H9 (cell line): Measurements from ENCODE around the gene PCOLCE2. TPM values are rescaled to one million over a fixed set of nuclear protein-coding genes. Genes with fewer than 3 reads are reported as not detected.

Source experiments
- DNase-seq: peaks from one replicate; pipeline ENCODE4 v3.0.0-alpha.2; 2017
- H2AFZ ChIP-seq: one replicate; pipeline ENCODE4 v1.6.1; 2013; ENCODE audit warnings: mild to moderate bottlenecking, low read length, control low read depth, moderate library complexity
- H2AK5ac ChIP-seq: 2 replicates; pipeline ENCODE4 v1.6.1; 2013; ENCODE audit warnings: low read length, control low read depth, mixed read lengths; ENCODE audit not compliant: insufficient read length
- H2BK120ac ChIP-seq: one replicate; pipeline ENCODE4 v1.6.1; 2013; ENCODE audit warnings: low read depth, mild to moderate bottlenecking, low read length, control low read depth, inconsistent platforms; ENCODE audit not compliant: poor library complexity, severe bottlenecking
- H2BK12ac ChIP-seq: 2 replicates; pipeline ENCODE4 v1.6.1; 2013; ENCODE audit warnings: low read length, control low read depth, mixed read lengths, low read depth; ENCODE audit not compliant: insufficient read length
- H2BK15ac ChIP-seq: 2 replicates; pipeline ENCODE4 v1.6.1; 2013; ENCODE audit warnings: low read depth, low read length, control low read depth
- H2BK20ac ChIP-seq: one replicate; pipeline ENCODE4 v1.6.1; 2013; ENCODE audit warnings: low read depth, mild to moderate bottlenecking, low read length, control low read depth, inconsistent platforms; ENCODE audit not compliant: poor library complexity, severe bottlenecking
- H2BK5ac ChIP-seq: 2 replicates; pipeline ENCODE4 v1.6.1; 2013; ENCODE audit warnings: low read length, control low read depth, mixed read lengths; ENCODE audit not compliant: insufficient read length
- H3K14ac ChIP-seq: 2 replicates; pipeline ENCODE4 v1.6.1; 2013; ENCODE audit warnings: low read length, control low read depth; ENCODE audit not compliant: insufficient read depth
- H3K18ac ChIP-seq: 2 replicates; pipeline ENCODE4 v1.6.1; 2013; ENCODE audit warnings: low read depth, mild to moderate bottlenecking, mixed read lengths, low read length, control low read depth; ENCODE audit not compliant: insufficient read length
- H3K23ac ChIP-seq: 2 replicates; pipeline ENCODE4 v1.6.1; 2013; ENCODE audit warnings: low read length, control low read depth, mixed read lengths, low read depth; ENCODE audit not compliant: insufficient read length
- H3K23me2 ChIP-seq: 2 replicates; pipeline ENCODE4 v1.6.1; 2013; ENCODE audit warnings: low read depth, mild to moderate bottlenecking, mixed read lengths, low read length, control low read depth; ENCODE audit not compliant: insufficient read length, poor library complexity, severe bottlenecking
- H3K27ac ChIP-seq: 2 replicates; pipeline ENCODE4 v1.5.1; 2013; ENCODE audit warnings: low read length, control low read depth, mixed read lengths, low read depth; ENCODE audit not compliant: insufficient read length
- H3K27me3 ChIP-seq: 2 replicates; pipeline ENCODE4 v1.6.1; 2013; ENCODE audit warnings: low read length, control low read depth, inconsistent platforms; ENCODE audit not compliant: insufficient read depth
- H3K4ac ChIP-seq: 2 replicates; pipeline ENCODE4 v1.6.1; 2013; ENCODE audit warnings: low read depth, mild to moderate bottlenecking, control low read depth, inconsistent platforms, low read length, moderate library complexity
- H3K4me1 ChIP-seq: 2 replicates; pipeline ENCODE4 v1.6.1; 2013; ENCODE audit warnings: low read length, control low read depth, inconsistent platforms; ENCODE audit not compliant: insufficient read depth
- H3K4me2 ChIP-seq: 2 replicates; pipeline ENCODE4 v1.6.1; 2013; ENCODE audit warnings: low read length, control low read depth, mixed read lengths; ENCODE audit not compliant: insufficient read length, insufficient read depth
- H3K56ac ChIP-seq: 2 replicates; pipeline ENCODE4 v1.6.1; 2013; ENCODE audit warnings: low read depth, mild to moderate bottlenecking, mixed read lengths, low read length, control low read depth; ENCODE audit not compliant: insufficient read length
- H3K79me1 ChIP-seq: 2 replicates; pipeline ENCODE4 v1.6.1; 2013; ENCODE audit warnings: low read depth, mild to moderate bottlenecking, moderate library complexity, low read length, control low read depth, inconsistent platforms; ENCODE audit not compliant: insufficient read depth, poor library complexity, severe bottlenecking
- H3K79me2 ChIP-seq: 2 replicates; pipeline ENCODE4 v1.6.1; 2013; ENCODE audit warnings: low read length, control low read depth, inconsistent platforms; ENCODE audit not compliant: insufficient read depth
- H3K9ac ChIP-seq: 2 replicates; pipeline ENCODE4 v1.6.1; 2013; ENCODE audit warnings: low read length, control low read depth, mixed read lengths; ENCODE audit not compliant: insufficient read length; ENCODE audit errors: extremely low read depth
- H3K9me3 ChIP-seq: one replicate; pipeline ENCODE4 v1.6.1; 2013; ENCODE audit warnings: low read depth, low read length, inconsistent platforms; ENCODE audit not compliant: control insufficient read depth
- H3T11ph ChIP-seq: one replicate; pipeline ENCODE4 v1.6.1; 2013; ENCODE audit warnings: mild to moderate bottlenecking, low read length, control low read depth, inconsistent platforms
- H4K20me1 ChIP-seq: one replicate; pipeline ENCODE4 v1.6.1; 2013; ENCODE audit not compliant: control insufficient read depth, insufficient read length, insufficient read depth
- H4K5ac ChIP-seq: 2 replicates; pipeline ENCODE4 v1.6.1; 2013; ENCODE audit warnings: low read depth, mild to moderate bottlenecking, mixed read lengths, low read length, control low read depth; ENCODE audit not compliant: insufficient read length
- H4K8ac ChIP-seq: replicated peaks from 2 replicates; pipeline ENCODE4 v1.6.1; 2013; ENCODE audit warnings: low read length, control low read depth, mixed read lengths, low read depth; ENCODE audit not compliant: insufficient read length
- H4K91ac ChIP-seq: 2 replicates; pipeline ENCODE4 v1.6.1; 2013; ENCODE audit warnings: low read depth, mild to moderate bottlenecking, moderate library complexity, mixed read lengths, low read length, control low read depth; ENCODE audit not compliant: insufficient read length
- H3K27ac Mint-ChIP-seq, 3 experiments: 2 replicates in 2 of 3; 3 replicates in 1 of 3; pipeline ENCODE4 v1.8.0; 2020 to 2021; ENCODE audit warnings: mixed read lengths in 3 of 3, mild to moderate bottlenecking in 1 of 3, moderate library complexity in 1 of 3
- H3K27me3 Mint-ChIP-seq: 2 replicates; pipeline ENCODE4 v1.8.0; 2021; ENCODE audit warnings: low read depth, mild to moderate bottlenecking, moderate library complexity, mixed read lengths
- H3K36me3 Mint-ChIP-seq, 3 experiments: 2 replicates in 2 of 3; 3 replicates in 1 of 3; pipeline ENCODE4 v1.8.0; 2020 to 2021; ENCODE audit warnings: low read depth in 3 of 3, mixed read lengths in 3 of 3; ENCODE audit not compliant: insufficient read depth in 1 of 3
- H3K4me1 Mint-ChIP-seq, 2 experiments: 2 replicates each; pipeline ENCODE4 v1.8.0; 2020; ENCODE audit warnings: mixed read lengths in 2 of 2
- H3K4me3 Mint-ChIP-seq, 2 experiments: 2 replicates in 1 of 2; 3 replicates in 1 of 2; pipeline ENCODE4 v1.8.0; 2020 to 2021; ENCODE audit warnings: mild to moderate bottlenecking in 2 of 2, mixed read lengths in 2 of 2, moderate library complexity in 1 of 2
- H3K9me3 Mint-ChIP-seq, 2 experiments: 2 replicates in 1 of 2; 3 replicates in 1 of 2; pipeline ENCODE4 v1.8.0; 2020; ENCODE audit warnings: mild to moderate bottlenecking in 2 of 2, mixed read lengths in 2 of 2, moderate library complexity in 1 of 2
- total RNA-seq: library from RNA; stranded (reverse); gene quantifications from 2 replicates; pipeline ENCODE4 v1.2.1, GENCODE V29; 2021
- TF ChIP-seq, protein P1 (sequence below): fragments of 200-600 bp; sonication (generic); conservative IDR thresholded peaks from 3 replicates; pipeline ENCODE4 v1.8.0; 2021; ENCODE audit warnings: antibody characterized with exemption, mild to moderate bottlenecking

Gene PCOLCE2
- total RNA-seq, 1 experiment from 2014 or later: 9.2 TPM

- H3K4me1 Mint-ChIP-seq: no peaks in the 10 kb centered on the region
- no peak overlapping the region for H2BK12ac ChIP-seq
- H3T11ph ChIP-seq: no peak overlapping the region
- no peak overlapping the region for H2BK15ac ChIP-seq
- H3K27ac ChIP-seq: no peak overlapping the region
- H3K79me1 ChIP-seq: no peaks in the 10 kb centered on the region
- H3K79me2 ChIP-seq: no peaks in the 10 kb centered on the region
- TF ChIP-seq, protein P1, sequence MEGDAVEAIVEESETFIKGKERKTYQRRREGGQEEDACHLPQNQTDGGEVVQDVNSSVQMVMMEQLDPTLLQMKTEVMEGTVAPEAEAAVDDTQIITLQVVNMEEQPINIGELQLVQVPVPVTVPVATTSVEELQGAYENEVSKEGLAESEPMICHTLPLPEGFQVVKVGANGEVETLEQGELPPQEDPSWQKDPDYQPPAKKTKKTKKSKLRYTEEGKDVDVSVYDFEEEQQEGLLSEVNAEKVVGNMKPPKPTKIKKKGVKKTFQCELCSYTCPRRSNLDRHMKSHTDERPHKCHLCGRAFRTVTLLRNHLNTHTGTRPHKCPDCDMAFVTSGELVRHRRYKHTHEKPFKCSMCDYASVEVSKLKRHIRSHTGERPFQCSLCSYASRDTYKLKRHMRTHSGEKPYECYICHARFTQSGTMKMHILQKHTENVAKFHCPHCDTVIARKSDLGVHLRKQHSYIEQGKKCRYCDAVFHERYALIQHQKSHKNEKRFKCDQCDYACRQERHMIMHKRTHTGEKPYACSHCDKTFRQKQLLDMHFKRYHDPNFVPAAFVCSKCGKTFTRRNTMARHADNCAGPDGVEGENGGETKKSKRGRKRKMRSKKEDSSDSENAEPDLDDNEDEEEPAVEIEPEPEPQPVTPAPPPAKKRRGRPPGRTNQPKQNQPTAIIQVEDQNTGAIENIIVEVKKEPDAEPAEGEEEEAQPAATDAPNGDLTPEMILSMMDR: no peak
- no peaks in the 10 kb centered on the region for H3K9me3 Mint-ChIP-seq
- no peak overlapping the region for H2AFZ ChIP-seq
- H2BK5ac ChIP-seq: no peak overlapping the region
- H3K4me3 Mint-ChIP-seq: no peak overlapping the region
- H3K18ac ChIP-seq: no peak overlapping the region
- H3K4me1 ChIP-seq: no peaks in the 10 kb centered on the region
- DNase-seq: no peak
- no peak overlapping the region for H2BK120ac ChIP-seq
- no peaks in the 10 kb centered on the region for H4K20me1 ChIP-seq
- no peak overlapping the region for H4K8ac ChIP-seq
- H3K9ac ChIP-seq: no peak overlapping the region
- H3K36me3 Mint-ChIP-seq: peaks cover 0 to under 1% (median under 1%) of the 10 kb centered on the region in 3 experiments; a peak in 3 of 7 replicates
- no peak overlapping the region for H4K91ac ChIP-seq
- no peak overlapping the region for H3K4ac ChIP-seq
- H3K27me3 ChIP-seq: no peaks in the 10 kb centered on the region
- no peak overlapping the region for H4K5ac ChIP-seq
- H3K23ac ChIP-seq: no peak overlapping the region
- H3K4me2 ChIP-seq: no peak overlapping the region
- H2BK20ac ChIP-seq: no peak overlapping the region
- no peak overlapping the region for H3K56ac ChIP-seq
- no peaks in the 10 kb centered on the region for H3K9me3 ChIP-seq
- no peak overlapping the region for H2AK5ac ChIP-seq
- no peaks in the 10 kb centered on the region for H3K23me2 ChIP-seq
- no peaks in the 10 kb centered on the region for H3K27me3 Mint-ChIP-seq
- H3K27ac Mint-ChIP-seq: no peak overlapping the region
- H3K14ac ChIP-seq: no peak overlapping the region
Measured at GRCh38 chr3:142779591-142779990, 109.3 kb downstream of the PCOLCE2 start.
